Stimulated activated CD8-positive, alpha-beta memory T cell treated with anti-CD3 and anti-CD28 coated beads, Interleukin-12 subunit alpha, Interleukin-12 subunit beta, amount 100 ng/mL, for 4 hours (primary cell): ENCODE measurements around the gene LAG3.
A peak's percentile ranks its signal among the peaks of the same experiment; 100 is the strongest.

Source experiments
- DNase-seq: peaks from one replicate; pipeline ENCODE4 v3.0.0-alpha.2; 2020; ENCODE audit warnings: low read depth

The LAG3 gene

DNA sequence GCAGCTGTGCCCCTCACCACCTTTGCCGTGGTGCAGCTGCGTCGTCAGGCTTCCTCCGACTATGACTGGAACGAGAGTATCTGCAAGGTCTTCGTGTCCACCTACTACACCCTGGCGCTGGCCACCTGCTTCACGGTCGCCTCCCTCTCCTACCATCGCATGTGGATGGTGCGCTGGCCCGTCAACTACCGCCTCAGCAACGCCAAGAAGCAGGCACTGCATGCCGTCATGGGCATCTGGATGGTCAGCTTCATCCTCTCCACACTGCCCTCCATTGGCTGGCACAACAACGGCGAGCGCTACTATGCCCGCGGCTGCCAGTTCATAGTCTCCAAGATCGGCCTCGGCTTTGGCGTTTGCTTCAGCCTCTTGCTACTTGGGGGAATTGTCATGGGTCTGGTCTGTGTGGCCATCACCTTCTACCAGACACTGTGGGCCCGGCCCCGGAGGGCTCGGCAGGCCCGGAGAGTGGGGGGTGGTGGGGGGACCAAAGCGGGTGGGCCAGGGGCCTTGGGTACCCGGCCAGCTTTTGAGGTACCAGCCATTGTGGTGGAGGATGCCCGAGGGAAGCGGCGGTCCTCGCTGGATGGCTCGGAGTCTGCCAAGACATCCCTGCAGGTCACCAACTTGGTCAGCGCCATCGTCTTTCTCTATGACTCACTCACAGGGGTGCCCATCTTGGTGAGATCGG is 51.9 kb downstream of the LAG3 start:
- no peak for DNase-seq

DNA sequence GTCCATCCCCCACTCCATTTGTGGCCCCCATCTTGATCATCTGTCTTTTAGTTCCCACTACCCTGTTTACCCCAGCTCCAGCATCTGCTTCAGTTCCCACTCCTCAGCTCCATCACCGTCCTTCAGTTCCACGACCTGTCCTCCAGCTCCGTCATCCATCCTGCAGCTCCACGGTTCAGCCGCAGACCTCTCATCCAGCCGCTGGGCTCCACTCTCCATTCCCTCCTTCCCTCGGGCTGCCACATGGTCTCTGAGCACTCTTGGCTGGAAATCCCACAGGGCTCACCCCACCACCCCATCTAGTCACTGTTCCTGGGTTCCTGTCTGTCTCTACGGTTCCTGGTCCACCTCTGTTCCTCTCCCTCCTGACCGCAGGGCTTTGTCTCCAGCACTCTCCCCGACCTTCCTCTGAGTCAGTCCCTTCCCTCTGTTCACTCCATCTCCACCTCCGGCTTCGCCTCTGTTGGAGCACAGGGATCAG is 52.6 kb downstream of the LAG3 start:
- no peak for DNase-seq

DNA sequence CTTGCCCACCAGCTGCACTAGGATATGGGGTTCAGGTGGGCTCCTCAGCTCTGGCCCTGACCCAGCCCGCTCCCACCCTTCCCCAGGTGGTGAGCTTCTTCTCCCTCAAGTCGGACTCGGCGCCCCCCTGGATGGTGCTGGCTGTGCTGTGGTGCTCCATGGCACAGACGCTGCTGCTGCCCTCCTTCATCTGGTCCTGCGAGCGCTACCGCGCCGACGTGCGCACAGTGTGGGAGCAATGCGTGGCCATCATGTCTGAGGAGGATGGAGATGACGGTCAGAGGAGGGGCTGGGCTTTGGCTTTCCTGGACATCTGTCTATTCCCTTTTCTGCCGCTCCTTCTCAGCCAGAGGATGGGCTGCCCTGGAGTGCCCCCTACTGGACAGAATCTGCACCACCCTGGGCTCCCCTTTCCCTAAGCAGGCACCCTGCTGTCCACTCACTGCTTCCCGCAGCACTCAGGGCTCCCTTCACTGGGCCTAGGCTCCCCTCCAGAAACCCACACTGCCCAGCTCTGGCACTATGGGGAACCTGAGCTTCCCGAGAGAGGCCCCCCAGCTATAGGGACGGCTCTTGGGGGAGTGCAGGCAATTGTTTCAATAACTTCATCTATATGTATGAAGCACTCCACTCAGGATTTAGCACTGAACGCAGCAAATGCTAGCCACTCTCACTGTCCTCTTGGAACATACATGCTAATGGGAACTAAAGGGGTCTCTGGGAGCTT is 53.2 kb downstream of the LAG3 start:
- peak; percentile 55 for DNase-seq

DNA sequence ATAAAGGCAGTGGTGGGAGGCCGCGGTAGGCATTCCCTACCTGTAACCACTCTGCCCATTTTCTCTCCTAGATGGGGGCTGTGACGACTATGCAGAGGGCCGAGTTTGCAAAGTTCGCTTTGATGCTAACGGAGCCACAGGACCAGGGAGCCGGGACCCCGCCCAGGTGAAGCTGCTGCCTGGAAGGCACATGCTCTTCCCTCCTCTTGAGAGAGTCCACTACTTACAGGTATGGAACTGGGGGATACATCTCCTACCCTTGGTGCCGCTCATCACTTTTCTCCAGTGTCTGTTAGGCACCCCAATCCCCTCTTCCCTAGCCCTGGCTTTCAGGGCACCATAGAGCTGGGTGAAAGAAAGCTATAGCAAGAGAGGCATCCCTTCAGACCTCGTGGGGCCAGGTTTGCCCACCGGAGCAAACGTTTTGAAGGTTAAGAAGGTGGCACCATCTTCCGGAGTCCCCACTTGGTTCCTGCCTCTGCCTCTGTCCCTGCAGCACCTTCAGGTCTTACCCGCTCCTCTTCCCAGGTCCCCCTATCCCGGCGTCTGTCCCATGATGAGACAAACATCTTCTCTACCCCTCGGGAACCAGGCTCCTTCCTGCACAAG is 53.9 kb downstream of the LAG3 start:
- DNase-seq = no peak

DNA sequence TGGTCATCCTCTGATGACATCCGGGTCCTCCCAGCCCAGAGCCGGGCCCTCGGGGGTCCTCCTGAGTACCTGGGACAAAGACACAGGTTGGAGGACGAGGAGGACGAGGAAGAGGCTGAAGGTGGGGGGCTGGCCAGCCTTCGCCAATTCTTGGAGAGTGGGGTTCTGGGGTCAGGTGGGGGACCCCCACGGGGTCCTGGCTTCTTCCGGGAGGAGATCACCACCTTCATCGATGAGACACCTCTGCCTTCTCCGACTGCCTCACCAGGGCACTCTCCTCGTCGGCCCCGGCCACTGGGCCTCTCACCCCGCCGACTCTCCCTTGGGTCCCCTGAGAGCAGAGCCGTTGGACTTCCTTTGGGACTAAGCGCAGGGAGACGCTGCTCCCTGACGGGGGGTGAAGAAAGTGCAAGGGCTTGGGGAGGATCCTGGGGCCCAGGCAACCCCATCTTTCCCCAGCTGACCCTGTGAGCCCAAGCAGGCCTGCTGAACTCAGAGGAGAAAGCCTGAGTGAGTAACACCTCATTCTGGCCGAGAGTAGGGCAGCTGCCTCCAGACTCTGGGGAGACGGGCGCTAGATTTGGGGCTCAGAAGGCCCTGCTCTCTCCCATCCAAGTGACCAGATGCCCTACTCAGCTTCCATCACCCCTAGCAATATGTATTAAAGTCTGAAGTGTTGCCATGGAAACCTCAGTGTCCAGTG is 54.6 kb downstream of the LAG3 start:
- no peak for DNase-seq

DNA sequence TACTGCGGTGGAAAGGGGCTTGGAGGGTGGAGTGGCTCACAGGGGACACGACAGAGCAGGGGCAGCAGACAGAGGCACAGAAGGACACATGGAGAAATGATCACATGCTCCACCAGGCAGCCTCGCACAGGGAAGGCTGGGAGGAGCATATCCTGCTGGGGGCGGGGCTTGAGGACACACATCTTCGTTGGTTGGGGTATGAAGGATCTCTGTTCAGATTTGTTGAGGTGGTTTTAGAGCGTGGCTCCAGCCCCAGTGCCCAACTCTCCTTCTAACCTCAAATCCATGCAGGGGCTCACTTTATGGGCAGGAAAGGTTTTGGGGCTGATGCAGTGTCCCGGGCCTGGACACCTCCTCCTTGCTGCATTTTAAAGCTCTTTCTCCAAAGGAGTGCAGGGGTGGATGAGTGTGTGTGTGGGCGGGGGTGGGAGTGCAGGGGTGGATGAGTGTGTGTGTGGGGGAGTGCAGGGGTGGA is 55.2 kb downstream of the LAG3 start:
- no peak for DNase-seq
